K562 (cell line): ENCODE data around the gene TRAF7. TPM values are rescaled to one million over a fixed set of nuclear protein-coding genes. Genes with fewer than 3 reads are reported as not detected.

Source experiments
- ATAC-seq: fragments of 200-7000 bp; cut with Tn5 transposase; 3 replicates; pipeline ENCODE4 v1.9.1; 2020; ENCODE audit warnings: moderate library complexity
- BruUV-seq: library from RNA; stranded (reverse); fragments of 400-500 nt; replicated peaks from 2 replicates; lab custom pipeline; 2021; lab: Mats Ljungman, UMichigan
- CTCF ChIA-PET: fragments of 300-600 bp; formaldehyde crosslinking; extraction: SDS; loops from one replicate; lab custom pipeline; 2021; ENCODE audit warnings: low intra/inter-chr PET ratio; lab: Yijun Ruan, JAX
- POLR2A ChIA-PET: fragments of 300-600, 350-650 bp; sonication (Branson Sonifier 250); formaldehyde crosslinking; extraction: SDS; loops from one replicate; lab custom pipeline; 2021; ENCODE audit warnings: antibody characterized with exemption, inconsistent platforms; lab: Yijun Ruan, JAX
- DNase-seq, 4 experiments: peaks; one replicate each; pipeline versions ENCODE4 v3.0.0 to v3.0.0-alpha.2; 2011 to 2018; ENCODE audit warnings: low spot score in 3 of 4, mixed read lengths in 3 of 4; ENCODE audit errors: extremely low read depth in 1 of 4
- FAIRE-seq: peaks from 2 replicates; lab custom pipeline; 2011; peaks lifted over from hg19 to GRCh38; lab: Jason Lieb, UNC
- H2AFZ ChIP-seq: 2 replicates; pipeline ENCODE4 v1.6.0; 2011; ENCODE audit warnings: low read depth, low read length, control low read depth, inconsistent platforms
- H3K27ac ChIP-seq: fragments of 200-600 bp; 3 replicates; pipeline ENCODE4 v1.8.0; 2011; ENCODE audit warnings: low read depth, mild to moderate bottlenecking, control low read depth, inconsistent platforms, low read length, moderate library complexity, mixed read lengths; ENCODE audit errors: extremely low read depth
- H3K27me3 ChIP-seq, 2 experiments: fragments of 300-600 bp in 1 of 2; 2 replicates in 1 of 2; 3 replicates in 1 of 2; pipeline versions ENCODE4 v1.6.0 to v1.8.0; 2011; ENCODE audit warnings: inconsistent platforms in 2 of 2, low read length in 2 of 2, mild to moderate bottlenecking in 1 of 2, mixed read lengths in 1 of 2, moderate library complexity in 1 of 2; ENCODE audit not compliant: control insufficient read depth in 2 of 2, insufficient read depth in 2 of 2
- H3K36me3 ChIP-seq: fragments of 300-600 bp; 3 replicates; pipeline ENCODE4 v1.8.0; 2011; ENCODE audit warnings: mild to moderate bottlenecking, low read length, inconsistent platforms; ENCODE audit not compliant: control insufficient read depth, insufficient read depth
- H3K4me1 ChIP-seq, 2 experiments: fragments of 200-600 bp in 1 of 2; replicated peaks in 1 of 2; 2 replicates in 1 of 2; 3 replicates in 1 of 2; pipeline versions ENCODE4 v1.5.1 to v1.8.0; 2011; ENCODE audit warnings: inconsistent platforms in 2 of 2, low read length in 2 of 2, mild to moderate bottlenecking in 1 of 2, mixed read lengths in 1 of 2, moderate library complexity in 1 of 2; ENCODE audit not compliant: control insufficient read depth in 2 of 2, insufficient read depth in 2 of 2
- H3K4me2 ChIP-seq: 2 replicates; pipeline ENCODE4 v1.6.1; 2011; ENCODE audit warnings: low read length, control low read depth, inconsistent platforms, mixed read lengths; ENCODE audit not compliant: insufficient read depth
- H3K4me3 ChIP-seq: fragments of 200-600 bp; sonication (generic), shearing (Covaris generic); 2 replicates; pipeline ENCODE4 v1.5.1; 2016; ENCODE audit warnings: control low read depth, inconsistent platforms
- H3K79me2 ChIP-seq: fragments of 200-600 bp; 3 replicates; pipeline ENCODE4 v1.8.0; 2011; ENCODE audit warnings: low read length, inconsistent platforms; ENCODE audit not compliant: control insufficient read depth, insufficient read depth
- H3K9ac ChIP-seq, 2 experiments: 2 replicates each; pipeline versions ENCODE4 v1.6.0 to v1.6.1; 2011; ENCODE audit warnings: low read depth in 2 of 2, low read length in 2 of 2, control low read depth in 1 of 2, inconsistent platforms in 1 of 2, mild to moderate bottlenecking in 1 of 2, mixed read lengths in 1 of 2; ENCODE audit not compliant: insufficient read depth in 1 of 2
- H3K9me1 ChIP-seq: one replicate; pipeline ENCODE4 v1.6.0; 2011; ENCODE audit warnings: inconsistent platforms, mild to moderate bottlenecking, low read length, moderate library complexity; ENCODE audit not compliant: control insufficient read depth, insufficient read depth
- H3K9me3 ChIP-seq: replicated peaks from 2 replicates; pipeline ENCODE4 v1.5.1; 2011; ENCODE audit warnings: low read depth, low read length, inconsistent platforms; ENCODE audit not compliant: control insufficient read depth, insufficient read depth
- H4K20me1 ChIP-seq: replicated peaks from 2 replicates; pipeline ENCODE4 v1.6.1; 2011; ENCODE audit warnings: low read length, inconsistent platforms, mixed read lengths; ENCODE audit not compliant: control insufficient read depth, insufficient read depth
- ARHGAP35 ChIP-seq: fragments of 450-650 bp; IDR thresholded peaks from 2 replicates; pipeline ENCODE4 v1.6.1; 2018; ENCODE audit not compliant: partially characterized antibody
- BACH1 ChIP-seq: fragments of 200-800 bp; sonication (Bioruptor generic); IDR thresholded peaks from 2 replicates; pipeline ENCODE4 v1.6.1; 2016; ENCODE audit warnings: missing genetic modification characterization, missing compliant biosample characterization
- FOXK1 ChIP-seq: sonication (generic); formaldehyde crosslinking; IDR thresholded peaks from 2 replicates; pipeline ENCODE4 v1.8.0; 2022; ENCODE audit warnings: missing genetic modification reagents, mild to moderate bottlenecking, borderline replicate concordance
- NFE2L1 ChIP-seq: fragments of 450-650 bp; IDR thresholded peaks from 2 replicates; pipeline ENCODE4 v1.6.1; 2016; ENCODE audit warnings: missing genetic modification characterization, low read depth, mild to moderate bottlenecking, missing compliant biosample characterization, moderate library complexity, borderline replicate concordance
- NFIC ChIP-seq: fragments of 450-650 bp; IDR thresholded peaks from 2 replicates; pipeline ENCODE4 v1.6.1; 2017; ENCODE audit warnings: mild to moderate bottlenecking, inconsistent platforms
- PHF8 ChIP-seq: fragments of 200-600 bp; sonication (generic); IDR thresholded peaks from 2 replicates; pipeline ENCODE4 v1.6.1; 2012; ENCODE audit warnings: mixed run types, mild to moderate bottlenecking, inconsistent platforms, low read length, moderate library complexity, borderline replicate concordance
- PREB ChIP-seq: sonication (generic); formaldehyde crosslinking; IDR thresholded peaks from 2 replicates; pipeline ENCODE4 v1.8.1; 2023; ENCODE audit warnings: mild to moderate bottlenecking, missing genetic modification reagents
- PTRF ChIP-seq: fragments of 450-650 bp; IDR thresholded peaks from 2 replicates; pipeline ENCODE4 v1.6.1; 2016; ENCODE audit warnings: mild to moderate bottlenecking, missing genetic modification characterization, missing compliant biosample characterization
- TBP ChIP-seq: optimal IDR thresholded peaks from 2 replicates; pipeline ENCODE3; 2011; ENCODE audit warnings: low read depth, low read length, improper control_type of control experiment
- ZBTB33 ChIP-seq: sonication (generic); formaldehyde crosslinking; IDR thresholded peaks from 2 replicates; pipeline ENCODE4 v1.8.1; 2023; ENCODE audit warnings: mild to moderate bottlenecking, missing genetic modification reagents
- ZNF212 ChIP-seq: fragments of 450-650 bp; formaldehyde crosslinking; IDR thresholded peaks from 2 replicates; pipeline ENCODE4 v1.4.0; 2020; ENCODE audit warnings: mild to moderate bottlenecking
- ZNF518B ChIP-seq: fragments of 250-450 bp; sonication (Bioruptor Pico); IDR thresholded peaks from 2 replicates; pipeline ENCODE4 v1.5.0; 2021; ENCODE audit warnings: mild to moderate bottlenecking, moderate library complexity
- ZNF586 ChIP-seq: fragments of 450-650 bp; formaldehyde crosslinking; conservative IDR thresholded peaks from 2 replicates; pipeline ENCODE4 v1.4.0; 2020; ENCODE audit warnings: mild to moderate bottlenecking, moderate library complexity
- WGBS: fragments of 100-300 bp; shearing (Covaris generic); methylation state at CpG from one replicate; pipeline ENCODE4 v1.1.6; 2016; ENCODE audit warnings: low coverage, mixed read lengths; ENCODE audit not compliant: insufficient coverage; ENCODE audit errors: missing lambda C conversion rate; 5-methylcytosine and 5-hydroxymethylcytosine counted together
- in situ Hi-C: fragments of 300-500 bp; cut with MboI; formaldehyde crosslinking; loops from 4 replicates; pipeline ENCODE4 v1.15.0; 2018; ENCODE audit warnings: inconsistent platforms, mixed read lengths
- intact Hi-C: fragments of 100-400 bp; cut with micrococcal nuclease; formaldehyde crosslinking; loops from 2 replicates; pipeline ENCODE4 v1.14.2; 2022
- polyA plus RNA-seq, 8 experiments: library from polyadenylated mRNA; depleted of rRNA in 4 of 8; stranded (reverse) in 5 of 8; unstranded in 3 of 8; fragments of >200 nt; fragmentation: Nextera tagmentation in 2 of 8; fragmentation: Illumina TruSeq in 1 of 8; extraction: Ambion mirVana in 2 of 8; extraction: Trizol in 1 of 8; gene quantifications; 2 replicates each; pipeline versions ENCODE4 v1.2.1 to v1.2.3, GENCODE V29; 2011 to 2014; ENCODE audit warnings: inconsistent platforms in 1 of 8, missing spikeins in 1 of 8
- total RNA-seq, 7 experiments: library from RNA; depleted of rRNA in 6 of 7; stranded (reverse); fragments of >200 nt in 6 of 7; fragmentation: Illumina TruSeq in 2 of 7; extraction: Trizol in 2 of 7; gene quantifications; 2 replicates each; pipeline versions ENCODE4 v1.2.1 to v1.2.3, GENCODE V29; 2011 to 2021; ENCODE audit warnings: low replicate concordance in 1 of 7
- TF ChIP-seq, protein P1 (sequence below): sonication (generic); IDR thresholded peaks from 2 replicates; pipeline ENCODE4 v1.6.1; 2016
- TF ChIP-seq, protein P2 (sequence below): sonication (generic); formaldehyde crosslinking; IDR thresholded peaks from 2 replicates; pipeline ENCODE4 v1.9.0; 2022; ENCODE audit warnings: mild to moderate bottlenecking, missing genetic modification reagents

TRAF7 gene
- total and polyA plus RNA-seq, 9 of the 15 experiments (the other 6 are each of a cell fraction or from before 2014, with no cell fraction given): 1.1 to 113 (median 41.6) TPM

DNA sequence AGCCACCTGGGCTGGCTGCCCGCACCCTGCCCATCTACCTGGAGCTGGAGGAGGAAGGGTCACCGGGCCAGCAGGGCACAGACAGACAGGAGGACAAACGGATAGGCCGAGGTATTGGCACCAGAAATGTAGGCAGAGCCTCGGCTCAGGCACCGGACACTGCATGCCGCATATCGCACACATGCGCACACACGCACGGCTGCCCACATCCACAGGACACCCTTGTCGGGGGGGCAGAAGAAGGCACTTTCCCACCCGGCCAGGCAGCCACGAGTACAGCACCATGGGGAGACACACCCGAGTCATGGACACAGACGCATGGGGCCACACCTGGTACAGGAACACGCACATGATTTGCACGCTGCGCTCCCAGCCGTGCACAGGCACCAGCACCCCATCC is 26.4 kb downstream of the TRAF7 start:
- Histone ChIP-seq H3K9me1 (no peaks in the 10 kb centered on the region), H3K36me3 (peaks cover 8% of the 10 kb centered on the region; the same call in 1 of the 3 replicates), H3K9ac (peak overlapping the region in 1 of 2 experiments; percentile 83; a peak in 2 of 4 replicates), H3K79me2 (no peaks in the 10 kb centered on the region), H3K9me3 (no peaks in the 10 kb centered on the region), H3K4me3 (no peak overlapping the region), H2AFZ (no peak overlapping the region), H3K4me2 (no peak overlapping the region), H3K27me3 (no peaks in the 10 kb centered on the region), H4K20me1 (no peaks in the 10 kb centered on the region; the same call in 1 of the 2 replicates), H3K4me1 (peaks cover 2 to 95% of the 10 kb centered on the region in 2 experiments; a peak in 3 of 5 replicates), H3K27ac (no peak overlapping the region)
- intact Hi-C loops (no loop called here), in situ Hi-C loops (no loop called here)
- DNase-seq (no peak), FAIRE-seq (no peak), ATAC-seq (no peak)
- 85% methylated on average over 15 of the region's 20 CpGs for WGBS
- ChIA-PET POLR2A (no interaction called here), CTCF (no interaction called here)
- BruUV-seq: no TSS peak
- TF ChIP-seq ZNF586 (CRISPR knock-in tag): no peak
- no peak for TF ChIP-seq PTRF (tag)
- no peak for TF ChIP-seq ZNF212 (CRISPR knock-in tag)
- TF ChIP-seq NFIC: no peak
- no peak for TF ChIP-seq PREB
- TF ChIP-seq, protein P1, sequence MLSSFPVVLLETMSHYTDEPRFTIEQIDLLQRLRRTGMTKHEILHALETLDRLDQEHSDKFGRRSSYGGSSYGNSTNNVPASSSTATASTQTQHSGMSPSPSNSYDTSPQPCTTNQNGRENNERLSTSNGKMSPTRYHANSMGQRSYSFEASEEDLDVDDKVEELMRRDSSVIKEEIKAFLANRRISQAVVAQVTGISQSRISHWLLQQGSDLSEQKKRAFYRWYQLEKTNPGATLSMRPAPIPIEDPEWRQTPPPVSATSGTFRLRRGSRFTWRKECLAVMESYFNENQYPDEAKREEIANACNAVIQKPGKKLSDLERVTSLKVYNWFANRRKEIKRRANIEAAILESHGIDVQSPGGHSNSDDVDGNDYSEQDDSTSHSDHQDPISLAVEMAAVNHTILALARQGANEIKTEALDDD: no peak
- TF ChIP-seq TBP: no peak
- TF ChIP-seq NFE2L1 (tag): no peak
- TF ChIP-seq PHF8: no peak
- TF ChIP-seq BACH1 (tag): no peak
- TF ChIP-seq, protein P2, sequence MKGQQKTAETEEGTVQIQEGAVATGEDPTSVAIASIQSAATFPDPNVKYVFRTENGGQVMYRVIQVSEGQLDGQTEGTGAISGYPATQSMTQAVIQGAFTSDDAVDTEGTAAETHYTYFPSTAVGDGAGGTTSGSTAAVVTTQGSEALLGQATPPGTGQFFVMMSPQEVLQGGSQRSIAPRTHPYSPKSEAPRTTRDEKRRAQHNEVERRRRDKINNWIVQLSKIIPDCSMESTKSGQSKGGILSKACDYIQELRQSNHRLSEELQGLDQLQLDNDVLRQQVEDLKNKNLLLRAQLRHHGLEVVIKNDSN (CRISPR knock-in tag): no peak
- TF ChIP-seq FOXK1 (CRISPR knock-in tag): no peak
- no peak for TF ChIP-seq ZNF518B (CRISPR knock-in tag)
- TF ChIP-seq ARHGAP35: no peak
- TF ChIP-seq ZBTB33 (CRISPR knock-in tag): no peak
